ENCODE measurements around the gene ERG. TPM values are rescaled to one million over a fixed set of nuclear protein-coding genes. Genes with fewer than 3 reads are reported as not detected.

The ERG gene
- total RNA-seq, 1 experiment from 2014 or later: 4.5 TPM

DNA sequence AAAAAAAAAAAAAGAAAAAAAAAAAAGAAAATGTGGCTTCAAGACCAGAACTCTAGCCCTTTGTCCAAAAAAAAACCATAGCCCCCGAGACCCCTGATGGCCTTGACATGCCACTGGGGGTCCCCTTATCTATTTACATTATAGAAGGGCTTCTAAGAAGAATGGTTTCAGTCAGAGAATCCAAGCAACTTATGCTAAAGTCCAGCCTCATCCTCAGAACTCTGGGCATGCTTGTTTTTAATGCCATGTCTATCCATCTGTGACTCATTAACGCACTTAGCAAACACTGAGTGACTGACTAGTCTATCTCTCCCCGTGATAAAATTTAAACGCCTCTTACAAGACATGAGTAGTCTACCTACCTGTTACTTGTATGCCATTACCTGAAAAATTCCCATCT, 29.3 kb downstream of the ERG start:
- Mint-ChIP-seq H3K4me1 (peaks cover 45% of the 10 kb centered on the region), H3K4me3 (no peak overlapping the region), H3K27me3 (ENCODE audit: low read depth) (no peaks in the 10 kb centered on the region; the same call in 1 of the 2 replicates), H3K36me3 (no peaks in the 10 kb centered on the region), H3K27ac (no peak overlapping the region), H3K9me3 (peaks cover 5% of the 10 kb centered on the region)
- DNase-seq (ENCODE audit: low spot score) (no peak), ATAC-seq (no peak)
- ChIA-PET POLR2A (no interaction called here), CTCF (no interaction called here)
- no peak for TF ChIP-seq JUN (CRISPR knock-in tag; IDR thresholded peaks at IDR 0.05)
- no peak for TF ChIP-seq SMAD3 (CRISPR knock-in tag; IDR thresholded peaks at IDR 0.05; ENCODE audit: borderline replicate concordance)
- no peak for TF ChIP-seq HMGA2 (CRISPR knock-in tag; IDR thresholded peaks at IDR 0.05)
- TF ChIP-seq, protein P1, sequence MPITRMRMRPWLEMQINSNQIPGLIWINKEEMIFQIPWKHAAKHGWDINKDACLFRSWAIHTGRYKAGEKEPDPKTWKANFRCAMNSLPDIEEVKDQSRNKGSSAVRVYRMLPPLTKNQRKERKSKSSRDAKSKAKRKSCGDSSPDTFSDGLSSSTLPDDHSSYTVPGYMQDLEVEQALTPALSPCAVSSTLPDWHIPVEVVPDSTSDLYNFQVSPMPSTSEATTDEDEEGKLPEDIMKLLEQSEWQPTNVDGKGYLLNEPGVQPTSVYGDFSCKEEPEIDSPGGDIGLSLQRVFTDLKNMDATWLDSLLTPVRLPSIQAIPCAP (CRISPR knock-in tag; IDR thresholded peaks at IDR 0.05): no peak
- TF ChIP-seq AR (CRISPR knock-in tag; IDR thresholded peaks at IDR 0.05): no peak
- TF ChIP-seq ELF4 (CRISPR knock-in tag; IDR thresholded peaks at IDR 0.05; ENCODE audit: low read depth): no peak
- no peak for TF ChIP-seq E2F1 (CRISPR knock-in tag; IDR thresholded peaks at IDR 0.05)
- TF ChIP-seq ZNF671 (CRISPR knock-in tag; IDR thresholded peaks at IDR 0.05): no peak
- TF ChIP-seq SP1 (CRISPR knock-in tag; conservative IDR thresholded peaks at IDR 0.05): no peak
- no peak for TF ChIP-seq TEAD1 (CRISPR knock-in tag; IDR thresholded peaks at IDR 0.05)

DNA sequence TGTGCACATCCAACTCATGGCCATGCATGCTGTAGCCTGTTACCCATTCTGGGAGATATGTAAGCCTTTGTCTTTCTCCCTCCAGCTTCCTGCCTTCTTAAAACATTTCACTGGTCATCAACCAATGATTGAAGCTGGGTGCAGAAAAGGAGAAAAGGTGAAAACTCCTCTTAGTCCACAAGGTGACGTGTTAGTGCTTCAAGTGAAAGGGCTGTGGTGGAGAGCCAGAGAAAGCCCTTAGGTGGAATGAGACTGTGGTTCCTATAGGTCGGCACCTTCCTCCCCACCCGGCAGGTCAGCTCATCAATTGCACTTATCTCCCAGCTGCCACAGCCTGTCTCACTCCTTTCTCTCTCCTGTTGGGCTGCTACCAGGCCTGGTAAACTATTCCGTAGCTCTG, 30.4 kb downstream of the ERG start:
- no peak overlapping the region for H3K4me3 Mint-ChIP-seq
- H3K27ac Mint-ChIP-seq: no peak overlapping the region
- no peaks in the 10 kb centered on the region; the same call in 1 of the 2 replicates for H3K27me3 Mint-ChIP-seq (ENCODE audit: low read depth)
- ChIA-PET POLR2A (interaction anchor here (0.6 kb wide), 1 partner anchor 17 kb away, joined by 4 read pairs; no protein-coding TSS in a partner anchor), CTCF (interaction anchor here (0.6 to 1.4 kb wide), 21 partner anchors 14 to 709 kb away, joined by 3 to 11 read pairs (median 4); no protein-coding TSS in a partner anchor)
- ATAC-seq: peak; percentile 87
- TF ChIP-seq, protein P2, sequence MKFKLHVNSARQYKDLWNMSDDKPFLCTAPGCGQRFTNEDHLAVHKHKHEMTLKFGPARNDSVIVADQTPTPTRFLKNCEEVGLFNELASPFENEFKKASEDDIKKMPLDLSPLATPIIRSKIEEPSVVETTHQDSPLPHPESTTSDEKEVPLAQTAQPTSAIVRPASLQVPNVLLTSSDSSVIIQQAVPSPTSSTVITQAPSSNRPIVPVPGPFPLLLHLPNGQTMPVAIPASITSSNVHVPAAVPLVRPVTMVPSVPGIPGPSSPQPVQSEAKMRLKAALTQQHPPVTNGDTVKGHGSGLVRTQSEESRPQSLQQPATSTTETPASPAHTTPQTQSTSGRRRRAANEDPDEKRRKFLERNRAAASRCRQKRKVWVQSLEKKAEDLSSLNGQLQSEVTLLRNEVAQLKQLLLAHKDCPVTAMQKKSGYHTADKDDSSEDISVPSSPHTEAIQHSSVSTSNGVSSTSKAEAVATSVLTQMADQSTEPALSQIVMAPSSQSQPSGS (CRISPR knock-in tag; IDR thresholded peaks at IDR 0.05; ENCODE audit: borderline replicate concordance, low read depth): no peak
- TF ChIP-seq PREB (CRISPR knock-in tag; IDR thresholded peaks at IDR 0.05; ENCODE audit: borderline replicate concordance): no peak
- no peak for TF ChIP-seq ZMAT4 (CRISPR knock-in tag; IDR thresholded peaks at IDR 0.05)
- TF ChIP-seq TEAD1 (CRISPR knock-in tag; IDR thresholded peaks at IDR 0.05): no peak
- no peak for TF ChIP-seq PRRX2 (CRISPR knock-in tag; IDR thresholded peaks at IDR 0.05)
- TF ChIP-seq, protein P3, sequence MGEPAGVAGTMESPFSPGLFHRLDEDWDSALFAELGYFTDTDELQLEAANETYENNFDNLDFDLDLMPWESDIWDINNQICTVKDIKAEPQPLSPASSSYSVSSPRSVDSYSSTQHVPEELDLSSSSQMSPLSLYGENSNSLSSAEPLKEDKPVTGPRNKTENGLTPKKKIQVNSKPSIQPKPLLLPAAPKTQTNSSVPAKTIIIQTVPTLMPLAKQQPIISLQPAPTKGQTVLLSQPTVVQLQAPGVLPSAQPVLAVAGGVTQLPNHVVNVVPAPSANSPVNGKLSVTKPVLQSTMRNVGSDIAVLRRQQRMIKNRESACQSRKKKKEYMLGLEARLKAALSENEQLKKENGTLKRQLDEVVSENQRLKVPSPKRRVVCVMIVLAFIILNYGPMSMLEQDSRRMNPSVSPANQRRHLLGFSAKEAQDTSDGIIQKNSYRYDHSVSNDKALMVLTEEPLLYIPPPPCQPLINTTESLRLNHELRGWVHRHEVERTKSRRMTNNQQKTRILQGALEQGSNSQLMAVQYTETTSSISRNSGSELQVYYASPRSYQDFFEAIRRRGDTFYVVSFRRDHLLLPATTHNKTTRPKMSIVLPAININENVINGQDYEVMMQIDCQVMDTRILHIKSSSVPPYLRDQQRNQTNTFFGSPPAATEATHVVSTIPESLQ (CRISPR knock-in tag; IDR thresholded peaks at IDR 0.05): no peak
- TF ChIP-seq, protein P4, sequence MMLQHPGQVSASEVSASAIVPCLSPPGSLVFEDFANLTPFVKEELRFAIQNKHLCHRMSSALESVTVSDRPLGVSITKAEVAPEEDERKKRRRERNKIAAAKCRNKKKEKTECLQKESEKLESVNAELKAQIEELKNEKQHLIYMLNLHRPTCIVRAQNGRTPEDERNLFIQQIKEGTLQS (CRISPR knock-in tag; conservative IDR thresholded peaks at IDR 0.05): no peak
- TF ChIP-seq, protein P5, sequence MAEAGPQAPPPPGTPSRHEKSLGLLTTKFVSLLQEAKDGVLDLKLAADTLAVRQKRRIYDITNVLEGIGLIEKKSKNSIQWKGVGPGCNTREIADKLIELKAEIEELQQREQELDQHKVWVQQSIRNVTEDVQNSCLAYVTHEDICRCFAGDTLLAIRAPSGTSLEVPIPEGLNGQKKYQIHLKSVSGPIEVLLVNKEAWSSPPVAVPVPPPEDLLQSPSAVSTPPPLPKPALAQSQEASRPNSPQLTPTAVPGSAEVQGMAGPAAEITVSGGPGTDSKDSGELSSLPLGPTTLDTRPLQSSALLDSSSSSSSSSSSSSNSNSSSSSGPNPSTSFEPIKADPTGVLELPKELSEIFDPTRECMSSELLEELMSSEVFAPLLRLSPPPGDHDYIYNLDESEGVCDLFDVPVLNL (CRISPR knock-in tag; IDR thresholded peaks at IDR 0.05; ENCODE audit: borderline replicate concordance, low read depth): no peak
- TF ChIP-seq SMAD4 (CRISPR knock-in tag; IDR thresholded peaks at IDR 0.05): no peak
- H3K36me3 Mint-ChIP-seq: no peaks in the 10 kb centered on the region
- peaks cover 35% of the 10 kb centered on the region for H3K4me1 Mint-ChIP-seq
- peaks cover 5% of the 10 kb centered on the region for H3K9me3 Mint-ChIP-seq
- DNase-seq (ENCODE audit: low spot score): peak; percentile 38

Data from WTC11 (cell line).